ENCODE results near the gene PAQR7.

The PAQR7 gene

DNA sequence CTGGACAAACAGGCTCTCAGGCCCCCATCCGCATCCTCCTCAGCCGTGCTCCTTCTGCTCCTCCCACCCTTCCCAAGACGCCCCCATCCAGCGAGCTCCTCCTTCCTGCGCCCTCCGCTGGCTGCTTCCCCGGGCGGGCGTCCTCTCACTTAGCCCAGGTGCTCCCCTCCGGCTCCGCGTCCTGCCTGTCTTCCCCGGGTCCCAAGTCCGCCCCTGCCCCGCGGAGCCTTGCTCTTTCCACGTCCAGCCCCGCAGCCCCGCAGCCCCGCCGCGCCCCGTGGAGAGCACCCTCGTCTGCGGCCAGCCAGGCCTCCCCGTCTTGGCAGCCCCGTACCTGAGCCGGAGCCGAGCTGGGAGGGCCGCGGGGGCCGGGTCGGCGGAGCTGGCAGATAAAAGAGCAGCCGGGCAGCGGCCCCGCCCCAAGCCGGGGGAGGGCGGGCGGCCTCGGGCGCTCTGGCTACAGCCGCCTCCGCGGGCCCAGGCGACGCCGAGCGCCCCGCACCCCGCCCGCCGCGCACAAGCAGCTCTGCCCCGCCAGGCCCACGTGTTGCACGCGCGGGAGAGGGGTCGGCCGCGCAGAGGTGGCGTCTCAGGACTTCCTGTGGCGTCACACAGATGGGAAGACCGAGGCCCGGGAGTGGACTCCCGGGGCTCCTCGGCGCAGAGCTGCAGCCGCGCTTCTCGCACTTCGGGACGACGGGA, at the start of gene PAQR7:
Gene PAQR7, minus strand, starts transcription at position 555 of the 702 bp plus-strand sequence. CDS start 11,869 bp downstream, outside the sequence.
- peak; percentile 19 to 41 (median 29) for DNase-seq (ENCODE audit: low read depth in 3 of 3)

- no peak for DNase-seq (ENCODE audit: low read depth in 3 of 3)
Observed at GRCh38 chr1:25924454-25924853, 48.9 kb upstream of the PAQR7 start.

DNA sequence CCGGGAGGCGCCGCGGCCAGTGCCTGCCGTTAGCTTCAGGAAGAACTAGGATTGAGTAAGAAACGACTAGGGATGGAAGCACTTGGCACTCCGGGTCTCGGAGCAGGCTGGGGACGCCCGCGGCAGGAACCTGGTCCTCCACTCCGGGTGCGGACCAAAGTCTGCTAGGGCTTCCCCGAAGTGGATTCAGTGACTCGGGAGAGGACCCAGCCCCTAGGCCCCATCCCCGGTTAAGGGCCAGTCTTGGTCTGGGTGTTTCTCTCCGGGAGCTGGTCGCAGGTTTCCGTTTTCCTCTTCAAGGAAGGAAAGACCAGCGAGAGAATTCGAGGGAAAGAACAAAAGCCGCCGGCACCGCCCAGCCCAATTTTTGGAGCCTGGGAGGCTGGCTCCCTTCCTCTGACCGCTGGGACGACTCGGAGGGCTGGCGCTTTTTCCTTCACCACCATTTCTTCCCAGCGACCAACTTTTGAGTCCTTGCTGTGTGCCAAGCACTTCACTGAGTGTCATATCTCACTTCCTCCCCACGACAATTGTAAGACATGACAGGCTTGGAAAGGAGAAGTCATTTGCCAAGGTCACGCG, 47.6 kb upstream of the PAQR7 start:
- peak in 1 of 3 experiments; percentile 19 for DNase-seq (ENCODE audit: low read depth in 3 of 3)

- DNase-seq (ENCODE audit: low read depth in 3 of 3), result peak; percentile 9 to 29 (median 9)
Observed at GRCh38 chr1:25922056-25922970, 46.8 kb upstream of the PAQR7 start.

GRCh38 chr1:25918615-25919014, 43.1 kb upstream of the PAQR7 start:
- no peak for DNase-seq (ENCODE audit: low read depth in 3 of 3)

DNA sequence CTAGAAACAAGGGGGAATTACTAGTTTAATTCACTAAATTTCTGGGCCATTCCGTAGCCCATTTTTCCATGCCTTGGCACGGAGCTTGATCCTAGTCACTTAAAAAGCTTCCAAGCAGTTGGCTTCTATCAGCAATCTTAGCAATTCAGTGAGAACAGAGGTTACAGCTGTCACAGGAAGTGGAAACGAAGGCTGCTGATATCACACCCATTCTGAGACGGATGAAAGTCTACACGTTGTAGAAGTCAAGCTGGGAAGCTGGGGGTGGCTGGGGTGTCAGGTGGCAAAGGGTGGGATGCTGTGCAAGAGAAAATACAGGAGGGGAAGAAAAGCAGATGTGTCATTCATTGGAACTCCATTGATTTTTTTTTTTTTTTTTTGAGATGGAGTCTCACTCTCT, 42.5 kb upstream of the PAQR7 start:
- no peak for DNase-seq (ENCODE audit: low read depth in 3 of 3)

DNA sequence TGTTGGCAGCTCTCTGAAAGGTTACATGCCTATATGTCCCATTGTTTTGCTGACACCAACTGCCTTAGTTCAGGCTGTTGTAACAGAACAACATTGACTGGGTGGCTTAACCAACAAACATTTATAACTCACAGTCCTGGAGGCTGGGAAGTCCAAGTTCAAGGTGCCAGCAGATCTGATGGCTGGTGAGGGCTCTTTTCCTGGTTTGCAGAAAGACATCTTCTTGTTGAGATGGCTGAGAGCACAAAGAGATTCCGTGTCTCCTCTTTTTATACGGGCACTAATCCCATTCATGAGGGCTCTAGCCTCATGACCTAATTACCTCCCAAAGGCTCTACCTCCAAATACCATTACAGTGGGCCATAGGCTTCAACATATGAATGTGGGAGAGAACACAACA, 41.0 kb upstream of the PAQR7 start:
- no peak for DNase-seq (ENCODE audit: low read depth in 3 of 3)

DNA sequence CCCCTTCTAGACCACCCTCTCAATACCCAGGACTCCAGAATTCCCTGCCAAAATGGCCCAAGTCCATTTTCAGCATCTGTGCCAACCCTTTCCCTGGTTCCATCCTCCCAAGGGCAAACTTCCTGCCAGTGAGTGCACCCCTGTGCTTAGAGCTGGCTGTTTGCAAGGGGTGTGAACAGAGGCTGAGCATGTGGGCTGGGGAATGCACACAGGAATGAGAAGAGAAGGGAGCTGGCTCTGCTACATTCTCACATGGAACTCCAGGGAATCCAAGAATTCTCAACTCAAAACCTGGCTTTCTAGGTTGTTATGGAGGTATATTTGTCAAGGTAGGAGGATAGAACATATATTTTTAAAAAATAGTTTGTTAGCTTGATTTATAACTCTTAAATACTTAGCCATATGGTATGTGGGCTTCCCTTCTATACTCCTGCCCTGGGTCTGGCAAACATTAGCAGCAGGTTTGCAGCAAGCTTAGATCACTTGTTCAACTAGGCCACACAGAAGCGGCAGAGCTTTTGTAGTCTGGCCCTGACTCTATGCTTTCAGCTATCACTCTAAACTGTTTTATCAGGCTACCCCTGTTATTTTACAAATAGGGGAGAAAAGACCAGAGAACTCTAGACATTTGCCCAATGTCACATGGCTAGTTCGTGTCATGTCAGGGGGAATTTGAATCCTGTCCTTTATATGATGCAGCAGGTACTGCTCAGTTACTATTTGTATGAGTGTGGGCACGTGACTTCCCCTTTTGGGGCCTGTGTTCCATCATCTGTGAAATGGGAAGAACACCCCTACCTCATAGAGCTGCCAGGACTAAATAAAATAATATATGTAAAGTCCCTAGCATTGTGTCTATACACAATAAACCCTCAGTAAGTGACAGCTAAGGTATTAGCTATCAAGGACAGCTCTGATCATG, 38.8 kb upstream of the PAQR7 start:
- no peak for DNase-seq (ENCODE audit: low read depth in 3 of 3)

- DNase-seq (ENCODE audit: low read depth in 3 of 3), result no peak
Observed at GRCh38 chr1:25913206-25913605, 37.7 kb upstream of the PAQR7 start.

- no peak for DNase-seq (ENCODE audit: low read depth in 3 of 3)
Observed at GRCh38 chr1:25912076-25912831, 36.7 kb upstream of the PAQR7 start.

DNA sequence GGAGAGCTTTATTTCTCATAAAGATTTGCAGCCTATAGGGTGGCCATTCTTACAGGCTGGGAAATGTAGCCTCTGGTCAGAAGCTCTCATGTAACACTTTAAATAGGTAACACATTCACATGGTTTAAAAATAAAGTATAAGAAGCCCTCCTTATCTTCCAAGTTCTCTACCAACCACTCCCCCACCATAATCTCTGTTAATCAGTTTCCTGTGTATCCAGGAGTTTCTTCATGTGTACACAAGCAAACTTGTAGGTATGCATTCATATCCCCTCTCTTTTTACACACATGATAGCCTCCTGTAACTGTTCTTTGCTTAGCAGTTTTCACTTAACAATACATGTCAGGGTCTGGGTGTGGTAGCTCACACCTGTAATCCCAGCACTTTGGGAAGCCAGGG, 35.7 kb upstream of the PAQR7 start:
- DNase-seq (ENCODE audit: low read depth in 3 of 3), result no peak

GRCh38 chr1:25909040-25909439, 33.5 kb upstream of the PAQR7 start:
- no peak for DNase-seq (ENCODE audit: low read depth in 3 of 3)

DNA sequence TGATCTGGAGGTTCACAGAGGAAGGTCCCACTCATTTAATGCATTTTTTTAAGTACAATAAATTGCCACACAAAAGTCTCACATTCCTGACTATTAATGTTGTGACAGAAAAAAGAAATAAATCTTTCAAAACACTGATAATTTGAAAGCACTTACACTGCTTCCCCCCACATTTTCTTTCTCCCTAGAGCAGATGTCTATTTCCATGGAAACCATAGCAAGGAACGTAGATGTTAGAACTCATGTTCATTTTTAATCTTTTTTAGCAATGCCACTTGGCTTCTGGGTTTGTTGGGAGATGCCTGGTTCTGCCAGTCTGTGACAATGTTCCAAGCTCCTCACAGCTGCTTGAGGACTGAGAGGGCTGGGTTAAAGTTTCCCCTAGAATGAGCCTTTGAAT, 32.7 kb upstream of the PAQR7 start:
- no peak for DNase-seq (ENCODE audit: low read depth in 3 of 3)

GRCh38 chr1:25907601-25908000, 32.1 kb upstream of the PAQR7 start:
- DNase-seq (ENCODE audit: low read depth in 3 of 3), result no peak

DNA sequence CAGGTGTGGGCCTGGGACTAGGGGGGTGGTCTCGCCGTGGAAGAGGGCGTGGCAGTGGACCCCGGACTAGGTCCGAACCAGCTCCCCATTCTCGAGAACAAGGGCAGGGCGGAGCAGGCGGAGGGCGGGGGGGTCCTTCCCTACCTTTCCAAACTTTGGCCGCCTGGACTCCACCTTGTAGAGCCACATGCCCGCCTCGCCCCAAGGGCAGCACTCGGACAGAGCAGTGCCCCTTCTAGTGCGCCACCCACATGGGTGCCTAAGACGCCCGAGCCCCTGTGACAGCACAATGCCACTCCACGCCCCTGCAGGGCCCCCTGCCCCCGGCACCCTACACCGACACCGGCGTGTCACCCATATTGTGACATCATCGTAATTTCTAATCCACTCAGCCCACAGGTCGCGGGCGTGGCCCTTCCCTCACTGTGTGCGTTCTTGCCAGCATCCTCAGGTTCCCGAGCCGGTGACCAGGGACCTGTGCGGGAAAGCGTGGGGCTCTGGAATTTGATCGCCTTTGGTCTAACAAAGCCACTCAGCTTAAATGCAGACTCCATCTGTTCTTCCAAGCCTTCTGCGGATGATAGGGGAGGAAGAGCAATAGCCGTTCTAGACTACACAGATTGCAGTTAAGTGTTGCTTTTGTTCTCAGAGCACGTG, 31.3 kb upstream of the PAQR7 start:
- DNase-seq (ENCODE audit: low read depth in 3 of 3), result peak in 1 of 3 experiments; percentile 26

GRCh38 chr1:25905680-25906643, 30.5 kb upstream of the PAQR7 start, which contains the start of gene STMN1:
Gene STMN1 (minus strand): TSS chr1:25906419. CDS start chr1:25904676, 1,743 bp downstream.
- peak; percentile 76 to 85 (median 83) for DNase-seq (ENCODE audit: low read depth in 3 of 3)

- peak; percentile 88 to 91 (median 88) for DNase-seq (ENCODE audit: low read depth in 3 of 3)
Observed at GRCh38 chr1:25904943-25905679, 29.6 kb upstream of the PAQR7 start.

DNA sequence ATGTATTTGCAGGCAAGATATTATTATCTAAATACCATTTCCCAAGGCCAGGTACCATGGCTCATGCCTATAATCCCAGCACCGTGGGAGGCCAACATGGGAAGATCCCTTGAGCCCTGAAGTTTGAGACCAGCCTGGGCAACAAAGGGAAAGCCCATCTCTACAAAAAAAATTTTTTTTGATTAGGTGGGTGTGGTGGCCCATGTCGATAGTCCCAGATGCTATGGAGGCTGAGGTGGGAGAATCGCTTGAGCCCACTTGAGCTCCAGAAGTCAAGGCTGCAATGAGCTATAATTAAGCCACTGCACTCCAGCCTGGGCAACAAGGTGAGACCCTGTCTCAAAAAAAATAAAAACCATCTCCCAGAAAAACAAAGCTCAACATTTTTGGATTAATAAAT, 28.5 kb upstream of the PAQR7 start:
- DNase-seq (ENCODE audit: low read depth in 3 of 3), result no peak
